NB4 (cell line): ENCODE data around the gene HMG20A.

Source experiments
- MYC ChIP-seq: IDR thresholded peaks from 2 replicates; pipeline ENCODE4 v1.6.1; 2011; ENCODE audit warnings: low read depth, low read length
- POLR2A ChIP-seq: IDR thresholded peaks from 2 replicates; pipeline ENCODE4 v1.6.1; 2011; ENCODE audit warnings: mild to moderate bottlenecking; ENCODE audit not compliant: insufficient read length; ENCODE audit errors: extremely low read depth
- TF ChIP-seq, protein P1 (sequence below): IDR thresholded peaks from one replicate; pipeline ENCODE4 v1.5.1; 2012; ENCODE audit warnings: low read depth, low read length
- TF ChIP-seq, protein P2 (sequence below): IDR thresholded peaks from 2 replicates; pipeline ENCODE4 v1.6.1; 2011; ENCODE audit warnings: low read depth, low read length

DNA sequence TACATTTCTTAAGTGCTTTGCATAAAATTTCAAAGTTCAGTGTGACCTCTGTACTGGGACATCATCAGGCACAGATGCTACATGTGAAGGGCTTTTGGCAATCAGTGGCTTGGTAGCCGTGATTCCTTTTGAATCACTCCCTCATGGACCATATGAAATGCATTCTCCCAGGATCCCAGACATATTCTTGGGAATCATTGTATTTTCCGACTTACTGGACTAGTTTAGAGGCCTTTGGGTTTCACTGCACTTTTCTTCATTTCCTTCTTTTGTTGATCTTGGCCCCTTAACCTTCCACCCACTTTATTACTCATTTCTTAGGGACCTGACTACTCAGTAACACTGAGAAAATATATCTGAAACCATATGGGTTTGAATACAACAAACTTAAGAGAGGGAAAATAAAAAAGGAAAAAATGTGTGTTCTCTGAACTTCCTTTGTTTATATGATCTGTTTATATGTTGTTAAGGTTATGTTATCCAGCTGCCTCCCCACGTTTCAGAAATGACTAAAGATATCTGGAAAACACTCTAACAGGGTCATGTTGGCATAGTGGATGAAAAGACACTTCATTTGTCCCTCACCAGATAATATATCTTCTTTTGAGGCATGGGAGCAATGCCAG is 35.1 kb downstream of the HMG20A start:
- TF ChIP-seq, protein P1, sequence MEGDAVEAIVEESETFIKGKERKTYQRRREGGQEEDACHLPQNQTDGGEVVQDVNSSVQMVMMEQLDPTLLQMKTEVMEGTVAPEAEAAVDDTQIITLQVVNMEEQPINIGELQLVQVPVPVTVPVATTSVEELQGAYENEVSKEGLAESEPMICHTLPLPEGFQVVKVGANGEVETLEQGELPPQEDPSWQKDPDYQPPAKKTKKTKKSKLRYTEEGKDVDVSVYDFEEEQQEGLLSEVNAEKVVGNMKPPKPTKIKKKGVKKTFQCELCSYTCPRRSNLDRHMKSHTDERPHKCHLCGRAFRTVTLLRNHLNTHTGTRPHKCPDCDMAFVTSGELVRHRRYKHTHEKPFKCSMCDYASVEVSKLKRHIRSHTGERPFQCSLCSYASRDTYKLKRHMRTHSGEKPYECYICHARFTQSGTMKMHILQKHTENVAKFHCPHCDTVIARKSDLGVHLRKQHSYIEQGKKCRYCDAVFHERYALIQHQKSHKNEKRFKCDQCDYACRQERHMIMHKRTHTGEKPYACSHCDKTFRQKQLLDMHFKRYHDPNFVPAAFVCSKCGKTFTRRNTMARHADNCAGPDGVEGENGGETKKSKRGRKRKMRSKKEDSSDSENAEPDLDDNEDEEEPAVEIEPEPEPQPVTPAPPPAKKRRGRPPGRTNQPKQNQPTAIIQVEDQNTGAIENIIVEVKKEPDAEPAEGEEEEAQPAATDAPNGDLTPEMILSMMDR = no peak
- TF ChIP-seq POLR2A (no peak), MYC (no peak)
- TF ChIP-seq, protein P2, sequence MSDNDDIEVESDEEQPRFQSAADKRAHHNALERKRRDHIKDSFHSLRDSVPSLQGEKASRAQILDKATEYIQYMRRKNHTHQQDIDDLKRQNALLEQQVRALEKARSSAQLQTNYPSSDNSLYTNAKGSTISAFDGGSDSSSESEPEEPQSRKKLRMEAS = no peak
